Body of pancreas (tissue), 4 donors: Measurements from ENCODE around the gene RNPEPL1.

ENCODE experiments used
- CTCF ChIP-seq, 7 experiments: fragments of 450-650 bp in 4 of 7; fragments of 200-600 bp in 3 of 7; sonication (generic) in 3 of 7; IDR thresholded peaks; one replicate each; pipeline ENCODE4 v1.5.1; 2016 to 2019; ENCODE audit warnings: antibody characterized with exemption in 7 of 7
- POLR2A ChIP-seq, 3 donors: fragments of 450-650 bp; IDR thresholded peaks; one replicate each; pipeline ENCODE4 v1.6.1; 2016; ENCODE audit warnings: antibody characterized with exemption in 3 of 3, mild to moderate bottlenecking in 2 of 3

- TF ChIP-seq CTCF (IDR thresholded peaks at IDR 0.05) (no peak), POLR2A (IDR thresholded peaks at IDR 0.05) (no peak)
Observed at GRCh38 chr2:240519396-240520129, 48.7 kb upstream of the RNPEPL1 start.
